ENCODE results near the gene CHID1. TPM values are rescaled to one million over a fixed set of nuclear protein-coding genes. Genes with fewer than 3 reads are reported as not detected.
A peak's percentile ranks its signal among the peaks of the same experiment; 100 is the strongest.

The CHID1 gene
- total RNA-seq, 1 donor from 2014 or later: 69.4 TPM

DNA sequence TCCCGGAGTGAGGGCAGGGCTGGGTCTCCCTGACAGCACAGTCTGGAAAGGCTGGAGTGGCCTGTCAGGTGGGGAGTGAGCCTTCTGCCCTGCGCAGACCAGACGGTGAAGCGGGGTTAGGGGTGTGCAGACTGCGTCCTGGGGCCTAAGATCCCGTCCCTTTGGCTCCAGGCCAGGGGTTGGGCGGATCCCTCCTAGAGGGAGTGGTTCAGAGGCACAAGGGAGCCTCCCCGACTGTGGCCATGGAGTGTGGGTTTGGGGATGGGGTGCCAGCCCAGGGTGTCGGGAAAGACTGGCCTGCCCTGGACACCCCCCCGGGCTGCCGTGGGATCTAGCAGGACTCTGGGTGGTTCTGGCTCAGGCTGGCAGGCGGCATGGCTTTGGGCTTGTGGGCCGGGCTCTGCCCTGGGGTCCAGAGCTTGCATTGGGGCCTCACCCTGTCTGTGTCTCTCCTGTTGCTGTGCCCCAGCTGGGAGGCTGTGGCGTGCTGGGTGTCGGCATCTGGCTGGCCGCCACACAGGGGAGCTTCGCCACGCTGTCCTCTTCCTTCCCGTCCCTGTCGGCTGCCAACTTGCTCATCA lies 48.4 kb downstream of the CHID1 start:
- Histone ChIP-seq H3K27me3 (no peaks in the 10 kb centered on the region), H3K27ac (peak overlapping the region in 1 of 2 donors; percentile 12), H3K36me3 (peaks cover 30 to 43% of the 10 kb centered on the region in 2 donors), H3K9me3 (no peaks in the 10 kb centered on the region), H3K4me3 (no peak overlapping the region), H3K4me1 (peaks cover 0 to 6% of the 10 kb centered on the region in 2 donors)
- DNase-seq (ENCODE audit: low spot score in 2 of 2): no peak
- intact Hi-C loops (cut with DNase I): no loop called here
- TF ChIP-seq, protein P1, sequence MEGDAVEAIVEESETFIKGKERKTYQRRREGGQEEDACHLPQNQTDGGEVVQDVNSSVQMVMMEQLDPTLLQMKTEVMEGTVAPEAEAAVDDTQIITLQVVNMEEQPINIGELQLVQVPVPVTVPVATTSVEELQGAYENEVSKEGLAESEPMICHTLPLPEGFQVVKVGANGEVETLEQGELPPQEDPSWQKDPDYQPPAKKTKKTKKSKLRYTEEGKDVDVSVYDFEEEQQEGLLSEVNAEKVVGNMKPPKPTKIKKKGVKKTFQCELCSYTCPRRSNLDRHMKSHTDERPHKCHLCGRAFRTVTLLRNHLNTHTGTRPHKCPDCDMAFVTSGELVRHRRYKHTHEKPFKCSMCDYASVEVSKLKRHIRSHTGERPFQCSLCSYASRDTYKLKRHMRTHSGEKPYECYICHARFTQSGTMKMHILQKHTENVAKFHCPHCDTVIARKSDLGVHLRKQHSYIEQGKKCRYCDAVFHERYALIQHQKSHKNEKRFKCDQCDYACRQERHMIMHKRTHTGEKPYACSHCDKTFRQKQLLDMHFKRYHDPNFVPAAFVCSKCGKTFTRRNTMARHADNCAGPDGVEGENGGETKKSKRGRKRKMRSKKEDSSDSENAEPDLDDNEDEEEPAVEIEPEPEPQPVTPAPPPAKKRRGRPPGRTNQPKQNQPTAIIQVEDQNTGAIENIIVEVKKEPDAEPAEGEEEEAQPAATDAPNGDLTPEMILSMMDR (IDR thresholded peaks at IDR 0.05): no peak

DNA sequence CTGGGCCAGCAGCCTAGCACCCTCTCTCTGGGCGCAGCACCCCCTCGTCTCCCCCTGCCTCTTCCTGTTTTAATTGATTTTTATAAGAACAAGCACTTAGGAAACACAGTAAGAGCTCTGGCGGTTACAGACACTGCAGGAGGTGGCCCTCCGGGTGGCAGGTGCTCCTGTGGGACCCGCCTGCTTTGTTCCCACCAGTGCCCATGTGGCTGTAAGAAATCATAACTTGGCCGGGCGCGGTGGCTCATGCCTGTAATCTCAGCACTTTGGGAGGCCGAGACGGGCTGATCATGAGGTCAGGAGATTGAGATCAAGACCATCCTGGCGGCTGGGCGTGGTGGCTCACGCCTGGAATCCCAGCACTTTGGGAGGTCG lies 49.5 kb downstream of the CHID1 start:
- H3K27ac ChIP-seq: no peak overlapping the region
- peaks cover 0 to 6% of the 10 kb centered on the region in 2 donors for H3K4me1 ChIP-seq
- intact Hi-C loops (cut with DNase I): no loop called here
- H3K9me3 ChIP-seq: no peaks in the 10 kb centered on the region
- DNase-seq (ENCODE audit: low spot score in 2 of 2): no peak
- TF ChIP-seq, protein P1 (IDR thresholded peaks at IDR 0.05): no peak
- no peaks in the 10 kb centered on the region for H3K27me3 ChIP-seq
- peaks cover 21 to 35% of the 10 kb centered on the region in 2 donors for H3K36me3 ChIP-seq
- no peak overlapping the region for H3K4me3 ChIP-seq

DNA sequence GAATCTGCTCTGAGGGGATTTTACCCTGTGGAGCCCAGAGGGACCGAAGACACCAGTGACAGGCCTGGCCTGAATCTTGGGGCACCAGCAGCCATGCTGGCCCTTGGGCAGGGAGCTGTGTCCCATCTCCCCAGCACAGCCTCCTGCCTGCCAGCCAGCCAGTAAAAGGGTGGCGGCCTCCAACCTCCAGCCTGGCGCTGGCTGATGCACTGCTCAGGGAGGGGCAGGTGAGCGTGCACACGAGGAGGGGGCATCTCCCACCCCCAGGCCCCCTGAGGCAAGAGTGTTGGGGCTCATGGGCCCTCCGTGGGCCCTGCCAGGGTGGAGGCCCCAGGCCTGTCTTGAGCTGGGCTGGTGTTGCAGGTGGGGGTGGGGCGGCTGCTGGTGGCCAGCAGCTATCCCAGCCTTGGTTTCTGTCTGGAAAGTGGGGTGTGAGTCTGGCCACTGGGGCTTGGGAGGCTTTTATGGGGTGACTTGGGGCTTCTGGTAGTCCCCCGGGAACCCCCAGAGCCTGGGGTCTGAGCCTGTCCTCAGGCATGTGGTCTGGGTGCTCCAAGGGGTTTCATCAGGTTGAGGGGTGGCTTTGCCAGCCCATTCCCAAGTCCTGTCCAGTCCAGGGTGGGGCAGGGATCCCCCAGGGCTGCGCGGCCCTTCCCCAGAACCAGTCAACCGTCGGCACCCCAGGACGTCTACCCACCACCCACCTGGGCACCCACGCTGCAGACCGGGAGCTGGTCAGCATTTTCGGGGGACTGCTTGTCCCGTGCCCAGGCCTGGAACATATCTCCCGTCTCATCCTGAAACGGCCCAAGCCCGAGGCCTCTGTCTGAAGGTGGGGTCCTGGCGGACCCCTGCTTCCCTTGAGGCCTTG lies 50.1 kb downstream of the CHID1 start:
- Histone ChIP-seq H3K27me3 (no peaks in the 10 kb centered on the region), H3K36me3 (peaks cover 15 to 28% of the 10 kb centered on the region in 2 donors), H3K4me3 (no peak overlapping the region), H3K4me1 (peaks cover 0 to 6% of the 10 kb centered on the region in 2 donors), H3K9me3 (no peaks in the 10 kb centered on the region), H3K27ac (peak overlapping the region in 1 of 2 donors; percentile 5)
- intact Hi-C loops (cut with DNase I): no loop called here
- DNase-seq (ENCODE audit: low spot score in 2 of 2): no peak
- TF ChIP-seq, protein P1 (IDR thresholded peaks at IDR 0.05): no peak

DNA sequence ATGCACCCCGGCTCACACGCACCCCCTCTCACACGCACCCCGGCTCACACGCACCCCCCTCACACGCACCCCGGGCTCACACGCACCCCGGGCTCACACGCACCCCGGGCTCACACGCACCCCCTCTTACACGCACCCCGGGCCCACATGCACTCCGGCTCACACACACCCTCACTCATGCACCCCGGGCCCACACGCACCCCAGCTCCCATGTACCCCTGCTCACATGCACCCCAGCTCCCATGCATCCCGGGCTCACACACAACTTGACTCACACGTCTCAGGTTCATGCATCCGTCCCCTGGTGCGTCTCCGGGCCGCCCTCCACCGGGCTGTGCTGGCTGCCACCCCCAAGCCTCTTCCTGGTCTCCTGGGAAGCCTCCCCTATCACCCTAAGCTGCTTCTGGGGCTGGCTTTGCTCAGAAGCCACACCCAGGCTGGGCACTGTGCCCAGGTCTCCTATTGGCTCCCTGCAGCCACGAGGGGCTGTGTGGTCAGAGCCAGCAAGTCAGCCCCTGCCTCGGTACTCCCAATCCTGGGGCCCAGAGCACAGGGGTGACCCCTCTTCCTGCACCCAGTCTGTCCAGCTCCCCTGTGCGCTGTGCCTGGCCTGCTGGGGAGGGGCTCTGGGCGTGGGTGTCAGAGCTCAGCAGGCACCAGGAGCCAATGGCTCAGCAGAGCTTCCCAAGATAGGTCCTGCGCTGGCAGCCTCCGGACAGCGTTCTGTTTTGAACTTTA lies 51.0 kb downstream of the CHID1 start:
- TF ChIP-seq, protein P1 (IDR thresholded peaks at IDR 0.05): no peak
- intact Hi-C loops (cut with DNase I): no loop called here
- peaks cover 0 to 6% of the 10 kb centered on the region in 2 donors for H3K4me1 ChIP-seq
- no peaks in the 10 kb centered on the region for H3K27me3 ChIP-seq
- no peak for DNase-seq (ENCODE audit: low spot score in 2 of 2)
- H3K4me3 ChIP-seq: peak overlapping the region in 1 of 2 donors; percentile 7
- H3K9me3 ChIP-seq: no peaks in the 10 kb centered on the region
- H3K27ac ChIP-seq: peak overlapping the region in 1 of 2 donors; percentile 5
- peaks cover 13 to 20% of the 10 kb centered on the region in 2 donors for H3K36me3 ChIP-seq

DNA sequence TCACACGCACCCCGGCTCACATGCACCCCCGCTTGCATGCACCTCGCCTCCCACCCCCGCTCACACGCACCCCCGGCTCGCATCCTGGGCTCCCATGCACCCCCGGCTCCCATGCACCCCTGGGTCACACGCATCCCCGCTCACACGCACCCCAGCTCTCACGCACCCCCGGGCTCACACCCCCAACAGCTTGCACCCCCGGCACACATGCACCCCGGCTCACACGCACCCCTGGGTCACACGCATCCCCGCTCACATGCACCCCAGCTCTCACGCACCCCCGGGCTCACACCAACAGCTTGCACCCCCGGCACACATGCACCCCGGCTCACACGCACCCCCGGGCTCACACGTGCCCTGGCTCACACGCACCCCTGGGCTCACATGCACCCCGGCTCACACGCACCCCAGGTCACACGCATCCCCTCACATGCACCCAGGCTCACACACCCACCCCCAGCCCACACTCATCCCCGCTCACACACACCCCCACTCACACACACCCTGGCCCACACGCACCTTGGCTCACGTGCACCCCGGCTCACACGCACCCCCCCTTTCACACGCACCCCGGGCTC lies 51.8 kb downstream of the CHID1 start:
- H3K27me3 ChIP-seq: no peaks in the 10 kb centered on the region
- intact Hi-C loops (cut with DNase I): no loop called here
- H3K36me3 ChIP-seq: peaks cover 12 to 13% of the 10 kb centered on the region in 2 donors
- no peak for DNase-seq (ENCODE audit: low spot score in 2 of 2)
- no peaks in the 10 kb centered on the region for H3K9me3 ChIP-seq
- H3K27ac ChIP-seq: no peak overlapping the region
- TF ChIP-seq, protein P1 (IDR thresholded peaks at IDR 0.05): no peak
- H3K4me3 ChIP-seq: no peak overlapping the region
- H3K4me1 ChIP-seq: peaks cover 0 to 6% of the 10 kb centered on the region in 2 donors

All from ascending aorta (tissue), 2 donors.